ENCODE measurements around the gene ITPKC. TPM values are rescaled to one million over a fixed set of nuclear protein-coding genes. Genes with fewer than 3 reads are reported as not detected.

The ITPKC gene
- total RNA-seq, 2 experiments from 2014 or later, result 5.5 to 6.5 TPM

DNA sequence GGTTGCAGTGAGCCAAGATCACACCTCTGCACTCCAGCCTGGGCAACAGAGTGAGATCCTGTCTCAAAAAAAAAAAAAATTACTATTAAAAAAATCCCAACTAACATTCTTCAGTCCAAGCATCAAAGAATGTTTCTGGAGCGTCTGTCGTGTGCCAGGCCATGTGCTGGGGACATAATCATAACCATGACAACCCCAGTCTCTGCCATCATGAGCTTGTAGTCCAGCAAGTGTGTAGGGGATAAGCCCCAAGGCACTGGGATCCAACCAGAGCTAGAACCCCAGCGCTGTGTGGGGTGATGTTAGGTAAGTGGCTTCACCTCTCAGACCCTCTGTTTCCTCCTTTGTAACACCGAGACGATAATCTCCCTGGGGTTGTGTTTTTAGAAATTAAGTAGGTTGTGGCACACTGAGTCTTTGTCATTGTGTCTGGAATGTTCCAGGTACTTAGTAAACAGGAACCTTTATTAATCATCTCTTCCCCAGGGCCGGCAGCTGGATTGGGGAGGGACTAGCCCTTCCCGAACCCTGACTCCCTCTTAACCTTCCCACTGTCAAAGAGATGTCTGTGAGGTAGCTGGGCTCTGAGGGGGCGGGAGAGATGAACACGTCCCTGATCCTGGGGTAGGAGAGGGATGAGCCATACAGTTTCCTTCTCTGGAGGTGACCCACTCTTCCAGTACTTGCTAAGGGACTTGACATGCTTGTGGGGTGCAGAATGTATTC, 5.2 kb downstream of the ITPKC start:
- TF ChIP-seq EZH2phosphoT487 (IDR thresholded peaks at IDR 0.05; ENCODE audit: borderline replicate concordance, low read depth, low read length), result no peak
- TF ChIP-seq, protein P1, sequence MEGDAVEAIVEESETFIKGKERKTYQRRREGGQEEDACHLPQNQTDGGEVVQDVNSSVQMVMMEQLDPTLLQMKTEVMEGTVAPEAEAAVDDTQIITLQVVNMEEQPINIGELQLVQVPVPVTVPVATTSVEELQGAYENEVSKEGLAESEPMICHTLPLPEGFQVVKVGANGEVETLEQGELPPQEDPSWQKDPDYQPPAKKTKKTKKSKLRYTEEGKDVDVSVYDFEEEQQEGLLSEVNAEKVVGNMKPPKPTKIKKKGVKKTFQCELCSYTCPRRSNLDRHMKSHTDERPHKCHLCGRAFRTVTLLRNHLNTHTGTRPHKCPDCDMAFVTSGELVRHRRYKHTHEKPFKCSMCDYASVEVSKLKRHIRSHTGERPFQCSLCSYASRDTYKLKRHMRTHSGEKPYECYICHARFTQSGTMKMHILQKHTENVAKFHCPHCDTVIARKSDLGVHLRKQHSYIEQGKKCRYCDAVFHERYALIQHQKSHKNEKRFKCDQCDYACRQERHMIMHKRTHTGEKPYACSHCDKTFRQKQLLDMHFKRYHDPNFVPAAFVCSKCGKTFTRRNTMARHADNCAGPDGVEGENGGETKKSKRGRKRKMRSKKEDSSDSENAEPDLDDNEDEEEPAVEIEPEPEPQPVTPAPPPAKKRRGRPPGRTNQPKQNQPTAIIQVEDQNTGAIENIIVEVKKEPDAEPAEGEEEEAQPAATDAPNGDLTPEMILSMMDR (conservative IDR thresholded peaks at IDR 0.05; ENCODE audit: low read length), result no peak
- CTCF ChIA-PET (ENCODE audit: unreplicated experiment), result no interaction called here
- Histone ChIP-seq H3K27ac (ENCODE audit: low read depth, low read length, poor library complexity, severe bottlenecking) (no peak overlapping the region), H3K4me2 (ENCODE audit: low read length) (no peak overlapping the region), H3K9me2 (ENCODE audit: insufficient read depth, low read length) (no peaks in the 10 kb centered on the region), H3K79me2 (ENCODE audit: insufficient read depth, low read depth, low read length) (peaks cover 15% of the 10 kb centered on the region), H2AFZ (ENCODE audit: low read length) (no peak overlapping the region), H3K9me3 (ENCODE audit: low read length) (no peaks in the 10 kb centered on the region), H4K20me1 (ENCODE audit: insufficient read depth, low read length) (no peaks in the 10 kb centered on the region), H3K4me1 (ENCODE audit: insufficient read depth, low read length, poor library complexity, severe bottlenecking) (peaks cover 24% of the 10 kb centered on the region), H3K36me3 (ENCODE audit: insufficient read depth, low read length) (peaks cover 7% of the 10 kb centered on the region; the same call in 1 of the 2 replicates), H3K4me3 (ENCODE audit: low read depth, low read length, poor library complexity, severe bottlenecking) (no peak overlapping the region)
- POLR2A ChIA-PET, result interaction anchor here (0.7 to 1.0 kb wide), 3 partner anchors 15 to 29 kb away, joined by 3 to 4 read pairs (median 3); partner anchors contain the start of genes ACTMAP and SNRPA
- no peak for DNase-seq (ENCODE audit: low spot score)
- intact Hi-C loops (cut with micrococcal nuclease; ENCODE audit: unreplicated experiment), result no loop called here
- BruUV-seq (replicated peaks), result no TSS peak

DNA sequence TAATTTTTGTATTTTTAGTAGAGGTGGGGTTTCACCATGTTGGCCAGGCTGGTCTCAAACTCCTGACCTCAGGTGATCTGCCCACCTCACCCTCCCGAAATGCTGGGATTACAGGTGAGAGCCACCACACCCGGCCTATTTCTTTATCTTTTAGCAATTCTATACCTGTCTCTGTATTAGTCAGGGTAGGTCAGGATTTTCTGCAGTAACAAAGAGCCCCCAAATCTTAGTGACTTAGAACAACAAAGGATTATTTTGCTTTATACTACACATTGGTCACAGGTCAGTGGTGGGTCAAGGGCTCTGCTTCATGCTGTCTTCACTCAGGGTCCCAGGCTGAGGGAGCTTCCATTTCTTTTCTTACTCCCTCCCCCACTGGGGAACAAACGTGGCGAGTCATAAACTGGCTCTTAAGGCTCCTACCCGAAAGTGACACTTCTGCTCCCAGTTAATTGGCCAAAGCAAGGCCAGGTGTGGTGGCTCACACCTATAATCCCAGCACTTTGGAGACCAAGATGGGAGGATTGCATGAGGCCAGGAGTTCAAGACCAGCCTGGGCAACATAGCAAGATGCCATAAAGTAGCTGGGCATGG, 6.8 kb downstream of the ITPKC start:
- Histone ChIP-seq H3K27ac (ENCODE audit: low read depth, low read length, poor library complexity, severe bottlenecking) (no peak overlapping the region), H3K9me2 (ENCODE audit: insufficient read depth, low read length) (no peaks in the 10 kb centered on the region), H2AFZ (ENCODE audit: low read length) (no peak overlapping the region), H3K4me1 (ENCODE audit: insufficient read depth, low read length, poor library complexity, severe bottlenecking) (peaks cover 10% of the 10 kb centered on the region), H3K4me3 (ENCODE audit: low read depth, low read length, poor library complexity, severe bottlenecking) (no peak overlapping the region), H3K9me3 (ENCODE audit: low read length) (no peaks in the 10 kb centered on the region), H3K79me2 (ENCODE audit: insufficient read depth, low read depth, low read length) (no peaks in the 10 kb centered on the region; the same call in 1 of the 2 replicates), H4K20me1 (ENCODE audit: insufficient read depth, low read length) (no peaks in the 10 kb centered on the region), H3K4me2 (ENCODE audit: low read length) (no peak overlapping the region), H3K36me3 (ENCODE audit: insufficient read depth, low read length) (peaks cover 7% of the 10 kb centered on the region; the same call in 1 of the 2 replicates)
- DNase-seq (ENCODE audit: low spot score), result no peak
- intact Hi-C loops (cut with micrococcal nuclease; ENCODE audit: unreplicated experiment), result no loop called here
- CTCF ChIA-PET (ENCODE audit: unreplicated experiment), result no interaction called here
- POLR2A ChIA-PET, result no interaction called here
- BruUV-seq (replicated peaks), result no TSS peak
- TF ChIP-seq EZH2phosphoT487 (IDR thresholded peaks at IDR 0.05; ENCODE audit: borderline replicate concordance, low read depth, low read length), result no peak
- TF ChIP-seq, protein P1 (conservative IDR thresholded peaks at IDR 0.05; ENCODE audit: low read length), result no peak

DNA sequence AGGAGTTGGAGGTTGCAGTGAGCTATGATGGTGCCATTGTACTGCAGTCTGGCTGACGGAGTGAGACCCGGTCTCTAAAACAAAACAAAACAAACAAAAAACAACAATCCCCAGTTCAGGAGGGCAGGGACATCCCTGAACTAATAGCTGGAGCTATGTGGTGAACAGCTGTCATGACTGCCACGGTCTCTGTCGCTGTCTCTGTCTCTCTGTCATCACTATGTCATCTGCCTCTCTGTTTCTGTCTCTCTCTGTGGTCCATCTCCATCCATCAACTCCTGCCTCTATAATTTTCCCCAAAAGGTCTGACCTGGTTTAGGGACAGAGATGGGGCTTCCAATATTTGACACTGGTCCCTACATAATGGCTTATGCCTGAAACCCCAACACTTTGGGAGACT, 7.4 kb downstream of the ITPKC start:
- intact Hi-C loops (cut with micrococcal nuclease; ENCODE audit: unreplicated experiment), result no loop called here
- Histone ChIP-seq H3K4me2 (ENCODE audit: low read length) (no peak overlapping the region), H3K27ac (ENCODE audit: low read depth, low read length, poor library complexity, severe bottlenecking) (no peak overlapping the region), H3K9me3 (ENCODE audit: low read length) (no peaks in the 10 kb centered on the region), H3K4me1 (ENCODE audit: insufficient read depth, low read length, poor library complexity, severe bottlenecking) (peaks cover 4% of the 10 kb centered on the region), H3K4me3 (ENCODE audit: low read depth, low read length, poor library complexity, severe bottlenecking) (no peak overlapping the region), H4K20me1 (ENCODE audit: insufficient read depth, low read length) (no peaks in the 10 kb centered on the region), H3K79me2 (ENCODE audit: insufficient read depth, low read depth, low read length) (no peaks in the 10 kb centered on the region; the same call in 1 of the 2 replicates), H2AFZ (ENCODE audit: low read length) (no peak overlapping the region), H3K36me3 (ENCODE audit: insufficient read depth, low read length) (peaks cover 7% of the 10 kb centered on the region; the same call in 1 of the 2 replicates), H3K9me2 (ENCODE audit: insufficient read depth, low read length) (no peaks in the 10 kb centered on the region)
- ChIA-PET POLR2A (no interaction called here), CTCF (ENCODE audit: unreplicated experiment) (interaction anchor here (1.1 kb wide), 1 partner anchor 12 kb away, joined by 4 read pairs; no protein-coding TSS in a partner anchor)
- TF ChIP-seq, protein P1 (conservative IDR thresholded peaks at IDR 0.05; ENCODE audit: low read length), result no peak
- no peak for TF ChIP-seq EZH2phosphoT487 (IDR thresholded peaks at IDR 0.05; ENCODE audit: borderline replicate concordance, low read depth, low read length)
- BruUV-seq (replicated peaks), result no TSS peak
- DNase-seq (ENCODE audit: low spot score), result no peak
